Naive thymus-derived CD4-positive, alpha-beta T cell (primary cell): ENCODE data around the gene TIGD1. TPM values are rescaled to one million over a fixed set of nuclear protein-coding genes. Genes with fewer than 3 reads are reported as not detected.
A peak's percentile ranks its signal among the peaks of the same experiment; 100 is the strongest.
"Not testable (repeated sequence)": the region's sequence is repeated elsewhere in the genome, so short reads cannot be mapped to it uniquely, and the experiment has no call there.

Source experiments
- ATAC-seq: fragments of 150-1000 bp; cut with Tn5 transposase; 2 replicates; pipeline ENCODE4 v1.10.0; 2021; ENCODE audit warnings: mild to moderate bottlenecking, moderate library complexity
- CTCF ChIA-PET: fragments of 350-600 bp; sonication (Branson Sonifier 250); formaldehyde crosslinking; loops from one replicate; lab custom pipeline; 2021; ENCODE audit warnings: antibody characterized with exemption; lab: Charles Lee
- POLR2A ChIA-PET: fragments of 350-600 bp; sonication (Branson Sonifier 250); formaldehyde crosslinking; loops from one replicate; lab custom pipeline; 2021; ENCODE audit warnings: antibody characterized with exemption, inconsistent platforms; lab: Charles Lee
- DNase-seq, 9 donors: peaks; one replicate each; pipeline versions ENCODE4 v3.0.0 to v3.0.0-alpha.2; 2020 to 2022; ENCODE audit warnings: mixed read lengths in 1 of 9
- H3K27ac ChIP-seq: one replicate; pipeline ENCODE4 v1.7.0; 2013; ENCODE audit warnings: mild to moderate bottlenecking, low read depth, low read length, moderate library complexity
- H3K27me3 ChIP-seq, 2 donors: one replicate each; pipeline ENCODE4 v1.7.0; 2013; ENCODE audit warnings: low read length in 2 of 2, mild to moderate bottlenecking in 2 of 2, moderate library complexity in 2 of 2; ENCODE audit not compliant: control insufficient read depth in 2 of 2, insufficient read depth in 2 of 2
- H3K36me3 ChIP-seq, 3 experiments: 1 replicate in 2 of 3; 2 replicates in 1 of 3; pipeline ENCODE4 v1.7.0; 2013; ENCODE audit warnings: low read length in 3 of 3, mild to moderate bottlenecking in 3 of 3, moderate library complexity in 1 of 3; ENCODE audit not compliant: insufficient read depth in 3 of 3, control insufficient read depth in 2 of 3
- H3K4me1 ChIP-seq, 2 donors: one replicate each; pipeline ENCODE4 v1.7.0; 2013; ENCODE audit warnings: low read length in 2 of 2, mild to moderate bottlenecking in 2 of 2, moderate library complexity in 1 of 2; ENCODE audit not compliant: control insufficient read depth in 2 of 2, insufficient read depth in 2 of 2
- H3K4me3 ChIP-seq: 2 replicates; pipeline ENCODE4 v1.7.0; 2013; ENCODE audit warnings: mild to moderate bottlenecking, low read length
- H3K9me3 ChIP-seq, 3 experiments: 1 replicate in 2 of 3; 2 replicates in 1 of 3; pipeline ENCODE4 v1.7.0; 2013; ENCODE audit warnings: low read length in 3 of 3; ENCODE audit not compliant: control insufficient read depth in 2 of 3
- H3K27ac Mint-ChIP-seq, 9 donors: one replicate each; pipeline ENCODE4 v1.8.0; 2020 to 2022; ENCODE audit warnings: mixed read lengths in 9 of 9, mild to moderate bottlenecking in 8 of 9, moderate library complexity in 5 of 9, inconsistent platforms in 2 of 9
- H3K27me3 Mint-ChIP-seq, 5 donors: one replicate each; pipeline ENCODE4 v1.8.0; 2021 to 2022; ENCODE audit warnings: mixed read lengths in 5 of 5, mild to moderate bottlenecking in 1 of 5
- H3K36me3 Mint-ChIP-seq, 5 donors: one replicate each; pipeline ENCODE4 v1.8.0; 2020 to 2022; ENCODE audit warnings: mixed read lengths in 5 of 5, mild to moderate bottlenecking in 3 of 5, inconsistent platforms in 1 of 5
- H3K4me1 Mint-ChIP-seq, 7 donors: one replicate each; pipeline ENCODE4 v1.8.0; 2020 to 2022; ENCODE audit warnings: mixed read lengths in 7 of 7, mild to moderate bottlenecking in 3 of 7, inconsistent platforms in 1 of 7
- H3K4me3 Mint-ChIP-seq, 10 donors: one replicate each; pipeline ENCODE4 v1.8.0; 2020 to 2022; ENCODE audit warnings: mild to moderate bottlenecking in 10 of 10, mixed read lengths in 10 of 10, moderate library complexity in 6 of 10, inconsistent platforms in 2 of 10
- H3K9me3 Mint-ChIP-seq, 11 donors: one replicate each; pipeline ENCODE4 v1.8.0; 2020 to 2022; ENCODE audit warnings: mixed read lengths in 11 of 11, mild to moderate bottlenecking in 4 of 11, inconsistent platforms in 1 of 11, moderate library complexity in 1 of 11
- intact Hi-C, 2 donors: fragments of 100-400 bp; cut with micrococcal nuclease; formaldehyde crosslinking; loops; one replicate each; pipeline ENCODE4 v1.15.1; 2023
- polyA plus RNA-seq, 2 donors: library from polyadenylated mRNA; unstranded; fragments of 300-500 nt; fragmentation: Illumina TruSeq; gene quantifications; one replicate each; pipeline ENCODE4 v1.2.3, GENCODE V29; 2021
- total RNA-seq, 6 experiments: library from RNA in 5 of 6; stranded (reverse) in 5 of 6; gene quantifications; 1 replicate in 5 of 6; 2 replicates in 1 of 6; pipeline ENCODE4 v1.2.3 and lab custom pipeline; 2021 to 2026

Gene TIGD1
- total and polyA plus RNA-seq, 7 experiments from 2014 or later, result 9.7 to 23.8 (median 19.3) TPM

DNA sequence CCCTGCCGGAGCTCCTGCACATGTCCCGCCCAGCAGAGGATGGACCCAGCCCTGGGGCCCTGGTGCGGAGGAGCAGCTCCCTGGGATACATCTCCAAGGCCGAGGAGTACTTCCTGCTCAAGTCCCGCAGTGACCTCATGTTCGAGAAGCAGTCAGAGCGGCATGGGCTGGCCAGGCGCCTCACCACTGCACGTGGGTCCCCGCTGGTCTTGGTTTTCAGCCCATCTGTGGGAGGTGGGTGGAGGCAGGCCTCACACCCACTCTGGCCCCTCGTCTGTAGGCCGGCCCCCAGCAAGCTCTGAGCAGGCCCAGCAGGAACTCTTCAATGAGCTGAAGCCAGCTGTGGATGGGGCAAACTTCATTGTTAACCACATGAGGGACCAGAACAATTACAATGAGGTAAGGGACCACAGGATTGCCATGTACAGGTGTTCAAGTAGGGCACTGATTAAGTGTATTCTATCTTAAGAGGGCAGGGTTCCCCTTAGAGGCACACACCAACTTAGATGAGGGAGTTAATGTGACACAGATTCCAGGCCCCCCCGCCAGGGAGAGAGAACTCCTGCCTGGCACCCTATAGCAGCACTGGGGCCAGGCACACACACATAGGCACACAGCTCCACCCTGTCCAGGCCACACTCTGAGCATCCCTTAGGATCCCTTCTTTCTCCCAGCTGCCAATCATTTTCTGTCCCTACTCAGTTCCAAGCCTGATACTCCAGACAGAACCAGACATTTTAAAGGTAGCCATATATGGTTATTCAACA, 16.2 kb downstream of the TIGD1 start:
- CTCF ChIA-PET, result no interaction called here
- DNase-seq, result no peak
- intact Hi-C loops, result no loop called here
- no peak overlapping the region for H3K4me3 Mint-ChIP-seq
- H3K27ac Mint-ChIP-seq, result no peak overlapping the region
- H3K9me3 Mint-ChIP-seq, result peaks cover 0 to 6% (median 0%) of the 10 kb centered on the region in 11 donors
- Histone ChIP-seq H3K36me3 (no peaks in the 10 kb centered on the region), H3K4me1 (peaks cover 0 to 2% of the 10 kb centered on the region in 2 donors), H3K27me3 (no peaks in the 10 kb centered on the region), H3K9me3 (peaks cover 0 to 7% (median 0%) of the 10 kb centered on the region in 3 experiments), H3K4me3 (no peak overlapping the region), H3K27ac (no peak overlapping the region)
- ATAC-seq, result no peak
- POLR2A ChIA-PET, result no interaction called here
- peaks cover 9 to 20% (median 11%) of the 10 kb centered on the region in 5 donors for H3K27me3 Mint-ChIP-seq
- peaks cover under 1 to 8% (median 3%) of the 10 kb centered on the region in 7 donors for H3K4me1 Mint-ChIP-seq
- H3K36me3 Mint-ChIP-seq, result no peaks in the 10 kb centered on the region

GRCh38 chr2:232532821-232533220, 17.5 kb downstream of the TIGD1 start:
- Mint-ChIP-seq H3K27me3 (peaks cover 8 to 33% (median 16%) of the 10 kb centered on the region in 5 donors), H3K4me1 (peaks cover 5 to 14% (median 11%) of the 10 kb centered on the region in 7 donors)
- DNase-seq, H3K27ac ChIP-seq, intact Hi-C loops, H3K27ac Mint-ChIP-seq, H3K36me3 Mint-ChIP-seq, H3K4me1 ChIP-seq, H3K9me3 ChIP-seq, H3K27me3 ChIP-seq, CTCF ChIA-PET, ATAC-seq, H3K36me3 ChIP-seq, H3K4me3 ChIP-seq, POLR2A ChIA-PET, H3K9me3 Mint-ChIP-seq, H3K4me3 Mint-ChIP-seq: not testable (repeated sequence)

GRCh38 chr2:232532419-232532818, 17.9 kb downstream of the TIGD1 start:
- no peaks in the 10 kb centered on the region for H3K27me3 ChIP-seq
- H3K9me3 ChIP-seq, result peaks cover 0 to 7% (median 0%) of the 10 kb centered on the region in 3 experiments
- H3K4me1 Mint-ChIP-seq, result peaks cover 5 to 14% (median 11%) of the 10 kb centered on the region in 7 donors
- DNase-seq, result no peak
- intact Hi-C loops, result no loop called here
- H3K4me3 ChIP-seq, result no peak overlapping the region
- H3K4me3 Mint-ChIP-seq, result no peak overlapping the region
- H3K27ac Mint-ChIP-seq, result no peak overlapping the region
- H3K4me1 ChIP-seq, result peaks cover 0 to 9% of the 10 kb centered on the region in 2 donors
- POLR2A ChIA-PET, result no interaction called here
- H3K27me3 Mint-ChIP-seq, result peaks cover 10 to 33% (median 18%) of the 10 kb centered on the region in 5 donors
- no peak overlapping the region for H3K27ac ChIP-seq
- CTCF ChIA-PET, result no interaction called here
- no peaks in the 10 kb centered on the region for H3K36me3 ChIP-seq
- no peaks in the 10 kb centered on the region for H3K36me3 Mint-ChIP-seq
- ATAC-seq, result no peak
- peaks cover 0 to 6% (median 0%) of the 10 kb centered on the region in 11 donors for H3K9me3 Mint-ChIP-seq

- no peak overlapping the region for H3K4me3 Mint-ChIP-seq
- peaks cover 13 to 33% (median 17%) of the 10 kb centered on the region in 5 donors for H3K27me3 Mint-ChIP-seq
- Histone ChIP-seq H3K27me3 (peaks cover 0 to 4% of the 10 kb centered on the region in 2 donors), H3K9me3 (peaks cover 0 to 1% (median 0%) of the 10 kb centered on the region in 3 experiments), H3K4me3 (no peak overlapping the region), H3K36me3 (no peaks in the 10 kb centered on the region), H3K4me1 (peaks cover 0 to 9% of the 10 kb centered on the region in 2 donors), H3K27ac (no peak overlapping the region)
- no peaks in the 10 kb centered on the region for H3K36me3 Mint-ChIP-seq
- intact Hi-C loops, result no loop called here
- no peak for DNase-seq
- ChIA-PET POLR2A (no interaction called here), CTCF (no interaction called here)
- ATAC-seq, result no peak
- peaks cover 0 to 2% (median 0%) of the 10 kb centered on the region in 11 donors for H3K9me3 Mint-ChIP-seq
- H3K4me1 Mint-ChIP-seq, result peaks cover 5 to 18% (median 12%) of the 10 kb centered on the region in 7 donors
- no peak overlapping the region for H3K27ac Mint-ChIP-seq
Observed at GRCh38 chr2:232530626-232531260, 19.6 kb downstream of the TIGD1 start.

- intact Hi-C loops, result loop anchor here (10.0 kb wide), 2 partner anchors 85 to 605 kb away; partner anchors contain the start of gene NPPC (in 1 of the 2)
- Histone ChIP-seq H3K9me3 (no peaks in the 10 kb centered on the region), H3K27ac (no peak overlapping the region), H3K4me3 (no peak overlapping the region), H3K27me3 (peaks cover 0 to 4% of the 10 kb centered on the region in 2 donors), H3K4me1 (peaks cover 0 to 9% of the 10 kb centered on the region in 2 donors), H3K36me3 (no peaks in the 10 kb centered on the region)
- Mint-ChIP-seq H3K27me3 (peaks cover 13 to 33% (median 17%) of the 10 kb centered on the region in 5 donors), H3K4me1 (peaks cover 5 to 18% (median 12%) of the 10 kb centered on the region in 7 donors), H3K36me3 (no peaks in the 10 kb centered on the region), H3K9me3 (peaks cover 0 to 2% (median 0%) of the 10 kb centered on the region in 11 donors), H3K27ac (no peak overlapping the region), H3K4me3 (no peak overlapping the region)
- DNase-seq, result no peak
- no peak for ATAC-seq
- ChIA-PET CTCF (no interaction called here), POLR2A (interaction anchor here (0.7 kb wide), 1 partner anchor 21 kb away, joined by 3 read pairs; no protein-coding TSS in a partner anchor)
Observed at GRCh38 chr2:232529806-232530547, 20.4 kb downstream of the TIGD1 start.

- ChIA-PET POLR2A (no interaction called here), CTCF (interaction anchor here (0.6 kb wide), 1 partner anchor 227 kb away, joined by 3 read pairs; no protein-coding TSS in a partner anchor)
- H3K27me3 ChIP-seq, result peaks cover 0 to 4% of the 10 kb centered on the region in 2 donors
- Mint-ChIP-seq H3K27me3 (peaks cover 19 to 38% (median 23%) of the 10 kb centered on the region in 5 donors), H3K4me1 (peaks cover 5 to 22% (median 12%) of the 10 kb centered on the region in 7 donors), H3K4me3 (peak overlapping the region in 6 of 10 donors; percentile 2 to 66 (median 24)), H3K36me3 (no peaks in the 10 kb centered on the region), H3K9me3 (peaks cover 0 to 2% (median 0%) of the 10 kb centered on the region in 11 donors), H3K27ac (peak overlapping the region in 4 of 9 donors; percentile 14 to 70 (median 52))
- no peaks in the 10 kb centered on the region for H3K36me3 ChIP-seq
- H3K9me3 ChIP-seq, result no peaks in the 10 kb centered on the region
- DNase-seq, result no peak
- intact Hi-C loops, result loop anchor here (10.0 kb wide), 2 partner anchors 84 to 604 kb away; partner anchors contain the start of gene NPPC (in 1 of the 2)
- H3K4me1 ChIP-seq, result peaks cover 0 to 9% of the 10 kb centered on the region in 2 donors
- no peak overlapping the region for H3K4me3 ChIP-seq
- H3K27ac ChIP-seq, result no peak overlapping the region
- ATAC-seq, result peak; percentile 24
Observed at GRCh38 chr2:232528746-232529460, 21.5 kb downstream of the TIGD1 start.
